Heart right ventricle (tissue), 16 donors: ENCODE data around the gene CDH12. TPM values are rescaled to one million over a fixed set of nuclear protein-coding genes. Genes with fewer than 3 reads are reported as not detected.

Experiments
- ATAC-seq, 8 donors: fragments of 200-7000 bp; cut with Tn5 transposase; one replicate each; pipeline ENCODE4 v1.9.1; 2020; ENCODE audit warnings: mild to moderate bottlenecking in 8 of 8, moderate library complexity in 8 of 8, moderate number of reproducible peaks in 1 of 8
- DNase-seq, 2 donors: peaks; one replicate each; pipeline ENCODE4 v3.0.0-alpha.2; 2020
- H3K27ac ChIP-seq, 10 donors: fragments of 200-600 bp; sonication (generic) in 2 of 10; one replicate each; pipeline versions ENCODE4 v1.5.0 to v1.8.0; 2020 to 2022; ENCODE audit warnings: mild to moderate bottlenecking in 3 of 10
- H3K27me3 ChIP-seq, 7 donors: fragments of 200-600 bp; one replicate each; pipeline ENCODE4 v1.8.0; 2021 to 2022; ENCODE audit warnings: mild to moderate bottlenecking in 2 of 7
- H3K36me3 ChIP-seq, 9 donors: fragments of 200-600 bp; sonication (generic) in 1 of 9; one replicate each; pipeline versions ENCODE4 v1.5.0 to v1.8.0; 2020 to 2022; ENCODE audit warnings: mild to moderate bottlenecking in 2 of 9
- H3K4me1 ChIP-seq, 9 donors: fragments of 200-600 bp; sonication (generic) in 1 of 9; one replicate each; pipeline versions ENCODE4 v1.5.0 to v1.8.0; 2020 to 2022; ENCODE audit warnings: mild to moderate bottlenecking in 4 of 9
- H3K4me3 ChIP-seq, 10 donors: fragments of 200-600 bp; sonication (generic) in 2 of 10; one replicate each; pipeline versions ENCODE4 v1.5.0 to v1.8.0; 2020 to 2022; ENCODE audit warnings: mild to moderate bottlenecking in 7 of 10, moderate library complexity in 2 of 10
- H3K9me3 ChIP-seq, 11 donors: fragments of 200-600 bp in 10 of 11; sonication (generic) in 2 of 11; one replicate each; pipeline versions ENCODE4 v1.5.0 to v1.8.0; 2013 to 2022; ENCODE audit warnings: mild to moderate bottlenecking in 2 of 11, control low read depth in 1 of 11, moderate library complexity in 1 of 11
- CTCF ChIP-seq, 9 donors: fragments of 200-600 bp; sonication (generic) in 2 of 9; IDR thresholded peaks; one replicate each; pipeline versions ENCODE4 v1.5.0 to v1.8.0; 2021 to 2022; ENCODE audit warnings: antibody characterized with exemption in 9 of 9, mild to moderate bottlenecking in 5 of 9, moderate library complexity in 1 of 9
- WGBS, 2 donors: extraction: QIAGEN DNeasy Blood & Tissue Kit; methylation state at CpG; one replicate each; pipeline ENCODE4 v1.1.7; 2013; ENCODE audit warnings: inconsistent platforms in 1 of 2; 5-methylcytosine and 5-hydroxymethylcytosine counted together
- intact Hi-C, 10 donors: fragments of 100-400 bp; cut with DNase I; formaldehyde crosslinking; loops; one replicate each; pipeline versions ENCODE4 v1.11.1 to v1.14.2; 2022
- polyA plus RNA-seq, 2 donors: library from polyadenylated mRNA; stranded (reverse); fragments of 200-250 nt; gene quantifications; one replicate each; pipeline ENCODE4 v1.2.3, GENCODE V29; 2013
- total RNA-seq, 10 donors: library from RNA; stranded (reverse); fragmentation: NEBNext Ultra II Directional in 3 of 10; extraction: Animal tissue kit (Norgen Biotek cat#: 25700) in 3 of 10; gene quantifications; one replicate each; pipeline versions ENCODE4 v1.2.1 to v1.2.4, GENCODE V29; 2021 to 2023
- donor health status: Arrhythmogenic right ventricular cardiomyopathy.
- donor health status: ischemic (EF 13 %, LVEDD 7.1; RV severe dilation, severe dysfunction).
- donor health status: healthy with polysubstance abuse.
- donor health status: DM: no; HTN: yes; CAD: no.
- donor health status: DM: no; HTN: no; CAD: no.
- donor health status: ischemic (EF 25% LVEDD 6.9; RV normal size, moderate dysfunction).
- donor health status: ischemic (EF 25% LVEDD 5.7; RV mildly dilated, moderate dysfunction).
- donor health status: healthy.
- donor health status: DM: yes; HTN: yes; CAD: no.
- donor health status: Ischemic cardiomyopathy.
- donor health status: ischemic (EF 35%, LVEDD 5.7; RV mildly dilated, moderate dysfunction).
- donor health status: nonischemic (EF 11% LVEDD 7.7; RV severe dilation, severe dysfunction).
- donor health status: DM: yes; HTN: yes; CAD: no.
- donor health status: PGD.
- donor health status: ischemic (EF 29% LVEDD 5.4; RV normal size, mild dysfunction).
- donor health status: nonischemic (EF 23%, LVEDD 6.1; RV moderate dilation, normal function).

CDH12 gene
- total and polyA plus RNA-seq, 12 donors, result not detected

- ATAC-seq (no peak), DNase-seq (no peak)
- H3K4me3 ChIP-seq, result no peak overlapping the region
- H3K36me3 ChIP-seq, result no peaks in the 10 kb centered on the region
- intact Hi-C loops, result no loop called here
- H3K27ac ChIP-seq, result no peak overlapping the region
- H3K9me3 ChIP-seq, result no peaks in the 10 kb centered on the region
- no peaks in the 10 kb centered on the region for H3K4me1 ChIP-seq
- H3K27me3 ChIP-seq, result no peaks in the 10 kb centered on the region
- 26 to 33% methylated on average over 1 of the region's 1 CpG for WGBS, 2 donors
- no peak for TF ChIP-seq CTCF (IDR thresholded peaks at IDR 0.05)
These were observed 1087.7 kb downstream of the CDH12 start for GRCh38 chr5:21765406-21765805.

- Histone ChIP-seq H3K4me1 (no peaks in the 10 kb centered on the region), H3K4me3 (no peak overlapping the region), H3K36me3 (no peaks in the 10 kb centered on the region), H3K27ac (no peak overlapping the region), H3K9me3 (peaks cover 0 to 4% (median 0%) of the 10 kb centered on the region in 11 donors), H3K27me3 (no peaks in the 10 kb centered on the region)
- ATAC-seq, result no peak
- no peak for DNase-seq
- TF ChIP-seq CTCF (IDR thresholded peaks at IDR 0.05), result no peak
- intact Hi-C loops, result no loop called here
These were observed 1114.0 kb downstream of the CDH12 start for GRCh38 chr5:21739096-21739495.

GRCh38 chr5:21723500-21723899, 1129.6 kb downstream of the CDH12 start:
- DNase-seq (no peak), ATAC-seq (no peak)
- H3K4me3 ChIP-seq, result no peak overlapping the region
- intact Hi-C loops, result no loop called here
- H3K27ac ChIP-seq, result no peak overlapping the region
- no peak for TF ChIP-seq CTCF (IDR thresholded peaks at IDR 0.05)
- WGBS, 2 donors, result 35 to 61% methylated on average over 2 of the region's 2 CpGs
- H3K36me3 ChIP-seq, result no peaks in the 10 kb centered on the region
- H3K27me3 ChIP-seq, result no peaks in the 10 kb centered on the region
- no peaks in the 10 kb centered on the region for H3K9me3 ChIP-seq
- no peaks in the 10 kb centered on the region for H3K4me1 ChIP-seq

- H3K4me3 ChIP-seq, result no peak overlapping the region
- no peak for DNase-seq
- 62 to 66% methylated on average over 3 of the region's 3 CpGs for WGBS, 2 donors
- no peak overlapping the region for H3K27ac ChIP-seq
- H3K36me3 ChIP-seq, result no peaks in the 10 kb centered on the region
- no peaks in the 10 kb centered on the region for H3K4me1 ChIP-seq
- H3K27me3 ChIP-seq, result no peaks in the 10 kb centered on the region
- peaks cover 0 to 4% (median 0%) of the 10 kb centered on the region in 11 donors for H3K9me3 ChIP-seq
- TF ChIP-seq CTCF (IDR thresholded peaks at IDR 0.05), result no peak
- intact Hi-C loops, result no loop called here
- no peak for ATAC-seq
These were observed 1141.0 kb downstream of the CDH12 start for GRCh38 chr5:21711866-21712758.
